NCI-H526 (cell line): ENCODE measurements around the gene OGDHL.
"Not testable (repeated sequence)": the region's sequence is repeated elsewhere in the genome, so short reads cannot be mapped to it uniquely, and the experiment has no call there.

Experiments used
- DNase-seq, 2 experiments: peaks; one replicate each; lab custom pipeline; 2025; lab: John Stamatoyannopoulos, UW

Gene OGDHL

GRCh38 chr10:49761789-49762565 is at the start of gene OGDHL:
Gene OGDHL, minus strand, starts transcription at chr10:49762323. Its CDS starts 3,731 bp downstream, at chr10:49758592.
- DNase-seq, result peak in 1 of 2 experiments; percentile 83

- DNase-seq, result no peak
Measured at GRCh38 chr10:49803988-49804387, 41.9 kb upstream of the OGDHL start.

- DNase-seq, result no peak
Measured at GRCh38 chr10:49798275-49798674, 36.2 kb upstream of the OGDHL start.

- no peak for DNase-seq
Measured at GRCh38 chr10:49791100-49791499, 29.0 kb upstream of the OGDHL start.

- DNase-seq, result no peak
Measured at GRCh38 chr10:49784681-49785080, 22.6 kb upstream of the OGDHL start.

GRCh38 chr10:49783645-49784044 is 21.5 kb upstream of the OGDHL start:
- peak; percentile 5 to 55 for DNase-seq

GRCh38 chr10:49781247-49781646 is 19.1 kb upstream of the OGDHL start:
- no peak for DNase-seq

GRCh38 chr10:49778197-49778596 is 16.1 kb upstream of the OGDHL start:
- no peak for DNase-seq

GRCh38 chr10:49776851-49777250 is 14.7 kb upstream of the OGDHL start:
- no peak for DNase-seq

- no peak for DNase-seq
Measured at GRCh38 chr10:49775014-49775413, 12.9 kb upstream of the OGDHL start.

GRCh38 chr10:49772944-49773343 is 10.8 kb upstream of the OGDHL start:
- not testable (repeated sequence) for DNase-seq

- DNase-seq, result not testable (repeated sequence)
Measured at GRCh38 chr10:49771046-49771445, 8.9 kb upstream of the OGDHL start.

- DNase-seq, result no peak
Measured at GRCh38 chr10:49769692-49770091, 7.6 kb upstream of the OGDHL start.

GRCh38 chr10:49768731-49769130 is 6.6 kb upstream of the OGDHL start:
- no peak for DNase-seq

- no peak for DNase-seq
Measured at GRCh38 chr10:49768329-49768728, 6.2 kb upstream of the OGDHL start.

GRCh38 chr10:49767752-49768151 is 5.6 kb upstream of the OGDHL start:
- no peak for DNase-seq

GRCh38 chr10:49766484-49766883 is 4.4 kb upstream of the OGDHL start:
- no peak for DNase-seq

GRCh38 chr10:49762566-49762877 is 399 bp upstream of the OGDHL start:
- DNase-seq, result no peak

- DNase-seq, result no peak
Measured at GRCh38 chr10:49761201-49761788, 828 bp downstream of the OGDHL start.

GRCh38 chr10:49760789-49761188 is 1.3 kb downstream of the OGDHL start:
- no peak for DNase-seq

- DNase-seq, result no peak
Measured at GRCh38 chr10:49759787-49760551, 2.2 kb downstream of the OGDHL start.

- no peak for DNase-seq
Measured at GRCh38 chr10:49758249-49758930, 3.7 kb downstream of the OGDHL start.
